HG03378 (cell line): ENCODE data around the gene ATP6V1G3.
A peak's percentile ranks its signal among the peaks of the same experiment; 100 is the strongest.
"Not testable (repeated sequence)": the region's sequence is repeated elsewhere in the genome, so short reads cannot be mapped to it uniquely, and the experiment has no call there.

Experiments used
- ATAC-seq: cut with Tn5 transposase; IDR thresholded peaks from one replicate; pipeline ENCODE4 v1.9.1; 2021; ENCODE audit warnings: mild to moderate bottlenecking, moderate library complexity; ENCODE audit not compliant: unreplicated experiment

ATP6V1G3 gene

GRCh38 chr1:198540580-198540979 is at the start of gene ATP6V1G3:
Gene ATP6V1G3, minus strand, starts transcription at chr1:198540680. Its CDS starts 30 bp downstream, at chr1:198540650.
- ATAC-seq = no peak

GRCh38 chr1:198588845-198589244 is 48.4 kb upstream of the ATP6V1G3 start:
- no peak for ATAC-seq

GRCh38 chr1:198584163-198584562 is 43.7 kb upstream of the ATP6V1G3 start:
- no peak for ATAC-seq

GRCh38 chr1:198583209-198583802 is 42.8 kb upstream of the ATP6V1G3 start:
- ATAC-seq = not testable (repeated sequence)

- no peak for ATAC-seq
Observed at GRCh38 chr1:198577444-198577843, 37.0 kb upstream of the ATP6V1G3 start.

GRCh38 chr1:198575798-198576641 is 35.5 kb upstream of the ATP6V1G3 start:
- ATAC-seq = peak; percentile 86

- no peak for ATAC-seq
Observed at GRCh38 chr1:198575292-198575691, 34.8 kb upstream of the ATP6V1G3 start.

- ATAC-seq = no peak
Observed at GRCh38 chr1:198574325-198574724, 33.8 kb upstream of the ATP6V1G3 start.

- ATAC-seq = no peak
Observed at GRCh38 chr1:198564716-198565115, 24.2 kb upstream of the ATP6V1G3 start.

GRCh38 chr1:198564157-198564556 is 23.7 kb upstream of the ATP6V1G3 start:
- no peak for ATAC-seq

GRCh38 chr1:198563583-198563982 is 23.1 kb upstream of the ATP6V1G3 start:
- no peak for ATAC-seq

GRCh38 chr1:198560161-198560560 is 19.7 kb upstream of the ATP6V1G3 start:
- no peak for ATAC-seq

- no peak for ATAC-seq
Observed at GRCh38 chr1:198559362-198559761, 18.9 kb upstream of the ATP6V1G3 start.

- no peak for ATAC-seq
Observed at GRCh38 chr1:198558402-198558801, 17.9 kb upstream of the ATP6V1G3 start.

- peak; percentile 93 for ATAC-seq
Observed at GRCh38 chr1:198556971-198557370, 16.5 kb upstream of the ATP6V1G3 start.

- no peak for ATAC-seq
Observed at GRCh38 chr1:198552668-198553416, 12.4 kb upstream of the ATP6V1G3 start.

- ATAC-seq = no peak
Observed at GRCh38 chr1:198550941-198551524, 10.6 kb upstream of the ATP6V1G3 start.

GRCh38 chr1:198549866-198550265 is 9.4 kb upstream of the ATP6V1G3 start:
- peak; percentile 89 for ATAC-seq

GRCh38 chr1:198548890-198549289 is 8.4 kb upstream of the ATP6V1G3 start:
- no peak for ATAC-seq

- ATAC-seq = no peak
Observed at GRCh38 chr1:198545156-198545555, 4.7 kb upstream of the ATP6V1G3 start.

GRCh38 chr1:198544265-198544664 is 3.8 kb upstream of the ATP6V1G3 start:
- ATAC-seq = peak; percentile 2
